NCI-H524 treated with DMSO at 0.1 percent for 48 hours (cell line): ENCODE measurements around the gene TNFAIP2.

Source experiments
- DNase-seq: peaks from one replicate; lab custom pipeline; 2025; lab: John Stamatoyannopoulos, UW

The TNFAIP2 gene

DNA sequence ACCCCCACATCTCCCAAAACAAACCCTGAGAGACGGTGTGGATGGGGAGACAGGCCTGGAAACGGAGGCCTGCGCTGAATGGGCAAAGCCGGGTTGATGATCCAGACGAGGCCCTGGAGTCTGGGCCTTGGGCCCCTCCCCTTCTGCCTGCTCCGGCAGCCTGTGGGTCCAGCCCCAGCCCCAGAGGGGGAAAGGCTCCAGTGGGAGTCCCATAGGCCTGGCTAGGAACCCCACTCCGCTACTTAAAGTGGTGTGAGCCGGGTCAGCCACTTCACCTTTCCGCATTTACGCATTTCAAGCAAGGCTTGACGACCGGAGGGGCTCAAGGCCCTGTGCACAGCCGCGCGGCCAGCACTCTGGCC is 695 bp upstream of the TNFAIP2 start:
- no peak for DNase-seq

DNA sequence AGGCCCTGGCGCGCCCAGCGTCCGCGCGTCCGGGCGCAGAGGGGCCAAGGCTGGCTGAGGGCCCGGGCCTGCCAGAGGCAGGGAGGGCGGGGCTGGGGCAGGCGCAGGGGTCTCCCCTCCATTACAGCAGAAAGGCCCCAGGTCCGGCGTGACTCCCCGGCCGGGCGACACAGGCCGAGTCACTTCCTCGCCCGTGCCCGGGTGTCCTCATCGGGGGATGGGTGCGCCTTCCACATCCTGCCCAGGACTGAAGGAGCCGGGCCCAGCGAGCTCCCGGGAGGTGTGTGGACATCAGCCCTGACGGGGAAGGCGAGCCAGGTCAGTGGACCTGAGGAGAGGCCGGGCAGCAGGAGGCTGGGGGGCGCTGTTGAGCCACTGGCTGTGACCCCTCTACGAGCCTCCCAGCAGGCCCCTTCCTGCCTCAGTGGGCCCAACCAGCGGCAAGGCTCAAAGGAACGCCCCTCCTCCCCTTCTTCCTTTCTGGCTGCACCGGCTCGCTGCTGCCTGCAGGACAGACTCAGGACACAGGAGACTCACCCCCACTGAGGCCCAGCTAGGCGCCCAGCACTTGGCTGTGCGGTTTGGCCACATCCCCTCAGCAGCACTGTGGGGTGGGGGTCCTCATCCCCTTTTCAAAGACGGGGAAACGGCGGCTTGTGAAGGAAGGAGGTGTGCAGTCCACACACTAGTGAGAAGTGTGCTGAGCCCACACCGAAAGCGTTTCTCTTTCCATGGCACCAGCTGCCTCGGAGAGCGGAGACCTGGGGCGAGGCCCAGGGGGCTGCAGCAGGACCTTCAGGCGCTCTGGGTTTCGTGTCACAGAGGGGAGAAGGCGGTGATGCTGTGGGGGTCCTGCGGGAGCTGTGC is 606 bp downstream of the TNFAIP2 start:
- DNase-seq: no peak

DNA sequence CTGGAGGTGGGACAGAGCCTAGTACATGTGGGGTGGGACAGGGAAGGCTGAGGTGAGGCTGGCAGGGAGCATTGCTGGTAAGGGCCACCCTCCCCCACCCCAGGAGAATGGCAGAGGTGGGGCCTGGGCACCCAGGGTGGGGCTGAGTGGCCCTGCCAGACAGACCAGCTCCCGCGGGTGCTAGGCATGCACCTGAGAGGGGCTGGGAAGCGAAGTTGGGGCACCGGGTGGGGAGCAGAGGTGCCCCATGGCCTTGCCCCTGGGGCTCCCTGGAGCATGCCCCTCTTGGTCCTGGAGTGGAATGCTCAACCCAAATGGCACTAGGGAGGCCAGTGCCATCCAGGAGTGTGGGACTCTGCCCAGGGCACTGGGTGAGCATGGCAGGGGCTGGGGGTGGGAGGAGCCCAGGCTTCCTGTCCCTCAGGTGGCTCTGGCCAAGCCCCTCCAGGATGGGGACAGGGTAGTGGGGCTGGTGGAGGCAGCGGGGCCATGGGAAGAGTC is 1.3 kb downstream of the TNFAIP2 start:
- no peak for DNase-seq

- DNase-seq: no peak
These were observed 2.1 kb downstream of the TNFAIP2 start for GRCh38 chr14:103125098-103126070.

DNA sequence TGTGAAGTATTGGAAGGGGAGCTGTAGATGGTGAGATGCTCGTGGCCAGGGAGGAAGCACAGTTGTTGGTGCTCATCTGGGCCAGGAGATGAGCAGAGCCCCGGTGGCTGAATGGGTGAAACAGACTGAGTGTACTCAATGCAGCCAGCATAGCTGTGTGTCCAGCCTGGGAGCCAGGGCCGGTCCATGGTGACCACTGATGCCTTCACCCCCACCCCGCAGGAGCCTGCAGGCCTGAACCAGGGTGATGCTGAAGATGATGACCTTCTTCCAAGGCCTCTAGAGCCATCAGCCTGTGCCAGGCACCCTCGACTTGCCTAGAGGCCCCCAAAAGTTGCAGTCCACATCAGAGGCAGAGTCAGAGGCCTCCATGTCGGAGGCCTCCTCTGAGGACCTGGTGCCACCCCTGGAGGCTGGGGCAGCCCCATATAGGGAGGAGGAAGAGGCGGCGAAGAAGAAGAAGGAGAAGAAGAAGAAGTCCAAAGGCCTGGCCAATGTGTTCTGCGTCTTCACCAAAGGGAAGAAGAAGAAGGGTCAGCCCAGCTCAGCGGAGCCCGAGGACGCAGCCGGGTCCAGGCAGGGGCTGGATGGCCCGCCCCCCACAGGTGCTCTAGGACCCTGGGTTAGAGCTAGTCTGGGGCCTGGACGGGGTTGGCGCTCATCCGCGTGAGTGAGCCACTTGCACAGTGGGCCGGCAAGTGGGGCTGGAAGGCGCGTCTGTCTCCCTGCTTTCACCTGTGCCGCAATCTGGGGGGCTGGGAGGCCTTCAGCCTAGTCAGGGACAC is 3.0 kb downstream of the TNFAIP2 start:
- no peak for DNase-seq

- peak; percentile 50 for DNase-seq
These were observed 3.6 kb downstream of the TNFAIP2 start for GRCh38 chr14:103126873-103127304.

DNA sequence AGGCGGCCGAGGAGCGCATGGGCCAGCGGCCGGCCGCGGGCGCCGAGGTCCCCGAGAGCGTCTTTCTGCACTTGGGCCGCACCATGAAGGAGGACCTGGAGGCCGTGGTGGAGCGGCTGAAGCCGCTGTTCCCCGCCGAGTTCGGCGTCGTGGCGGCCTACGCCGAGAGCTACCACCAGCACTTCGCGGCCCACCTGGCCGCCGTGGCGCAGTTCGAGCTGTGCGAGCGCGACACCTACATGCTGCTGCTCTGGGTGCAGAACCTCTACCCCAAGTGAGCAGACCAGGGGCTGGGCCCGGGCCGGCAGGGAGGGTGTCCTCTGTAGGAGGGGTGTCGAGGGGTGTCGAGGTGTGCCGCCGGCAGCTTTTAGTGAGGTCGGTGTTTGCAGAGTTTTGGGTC is 4.1 kb downstream of the TNFAIP2 start:
- DNase-seq: no peak

- DNase-seq: no peak
These were observed 4.8 kb downstream of the TNFAIP2 start for GRCh38 chr14:103127861-103128598.

GRCh38 chr14:103128631-103129300 is 5.5 kb downstream of the TNFAIP2 start:
- no peak for DNase-seq

DNA sequence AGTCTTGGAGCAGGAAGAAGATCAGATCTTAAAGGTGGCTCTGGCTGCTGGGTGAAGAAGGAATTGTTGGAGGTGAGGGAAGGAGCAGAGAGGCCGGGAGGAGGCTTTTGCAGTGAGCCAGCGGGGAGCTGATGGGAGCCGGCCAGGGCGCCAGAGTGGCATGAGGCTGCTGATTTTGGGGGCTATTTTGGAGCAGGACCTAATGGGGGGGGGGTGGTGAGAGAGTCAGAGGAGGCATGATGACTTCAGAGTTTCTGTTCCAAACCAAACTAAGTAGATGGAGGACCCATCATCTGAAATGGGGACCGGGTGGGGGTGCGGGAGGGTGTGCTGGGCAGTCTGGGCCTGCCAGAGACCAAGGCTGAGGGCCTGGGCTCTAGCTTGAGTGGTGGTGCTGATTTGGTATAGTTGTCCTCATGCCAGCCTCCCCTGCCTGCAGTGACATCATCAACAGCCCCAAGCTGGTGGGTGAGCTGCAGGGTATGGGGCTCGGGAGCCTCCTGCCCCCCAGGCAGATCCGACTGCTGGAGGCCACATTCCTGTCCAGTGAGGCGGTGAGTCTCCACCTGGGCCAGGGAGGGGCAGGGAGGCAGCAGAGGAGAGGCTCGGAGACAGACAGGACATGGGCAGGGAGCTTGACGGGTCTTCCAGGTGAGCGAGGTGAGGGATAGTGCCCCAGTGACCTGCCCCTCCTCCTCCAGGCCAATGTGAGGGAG is 6.2 kb downstream of the TNFAIP2 start:
- DNase-seq: no peak

- no peak for DNase-seq
These were observed 6.9 kb downstream of the TNFAIP2 start for GRCh38 chr14:103130017-103130764.

GRCh38 chr14:103130965-103131364 is 7.7 kb downstream of the TNFAIP2 start:
- no peak for DNase-seq

GRCh38 chr14:103131580-103131979 is 8.3 kb downstream of the TNFAIP2 start:
- DNase-seq: no peak

DNA sequence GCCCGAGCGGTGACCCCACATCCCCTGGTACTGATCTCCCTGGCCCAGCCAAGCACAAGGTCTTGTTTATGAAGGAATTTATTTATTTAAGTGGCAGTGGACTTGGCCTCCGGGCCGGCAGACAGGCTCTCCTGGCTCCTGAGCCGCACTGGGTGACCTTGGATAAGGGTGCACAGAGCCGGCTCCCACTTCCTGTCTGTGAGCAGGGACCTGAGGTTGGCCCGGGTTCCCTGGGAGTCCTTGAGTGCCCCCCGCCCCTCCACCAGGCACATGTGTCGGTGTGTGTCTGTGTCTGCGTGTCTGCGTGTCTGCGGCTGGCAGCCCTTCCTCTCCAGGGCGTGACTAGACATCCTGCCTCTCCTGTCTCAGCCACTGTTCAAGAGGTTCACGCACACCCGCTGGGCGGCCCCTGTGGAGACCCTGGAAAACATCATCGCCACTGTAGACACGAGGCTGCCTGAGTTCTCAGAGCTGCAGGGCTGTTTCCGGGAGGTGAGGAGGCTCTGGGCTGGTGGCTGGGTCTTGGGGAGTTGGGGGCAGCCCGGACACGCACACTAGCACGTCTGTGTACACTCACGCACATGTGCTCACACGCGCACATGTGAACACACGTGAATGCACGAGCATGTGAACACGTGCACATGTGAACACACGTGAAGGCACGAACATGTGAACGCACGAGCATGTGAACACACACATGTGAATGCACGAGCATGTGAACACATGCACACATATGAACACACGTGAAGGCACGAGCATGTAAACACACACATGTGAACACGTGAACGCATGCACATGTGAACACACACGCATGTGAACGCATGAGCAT is 9.3 kb downstream of the TNFAIP2 start:
- DNase-seq: no peak

GRCh38 chr14:103133210-103134140 is 10.2 kb downstream of the TNFAIP2 start:
- DNase-seq: no peak

DNA sequence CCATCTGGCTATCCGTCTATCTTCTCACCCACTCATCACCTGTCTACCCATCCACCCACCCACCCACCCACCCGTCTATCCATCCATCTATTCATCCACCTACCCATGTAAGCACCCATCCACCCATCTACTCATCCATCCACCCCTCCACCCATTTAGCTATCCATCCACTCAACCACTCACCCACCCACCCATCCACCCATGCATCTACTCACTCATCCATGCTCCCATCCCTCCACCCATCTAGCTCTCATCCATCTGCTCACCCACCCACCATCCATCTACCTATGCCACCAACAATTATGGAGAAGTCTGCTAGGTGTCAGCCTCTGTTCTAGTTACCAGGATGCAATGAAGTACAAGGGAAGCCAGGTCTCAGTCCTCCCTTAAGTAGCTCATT is 11.1 kb downstream of the TNFAIP2 start:
- DNase-seq: no peak

- DNase-seq: no peak
These were observed 11.7 kb downstream of the TNFAIP2 start for GRCh38 chr14:103134919-103135318.
